HepG2 (cell line): ENCODE data around the gene ABI3BP. TPM values are rescaled to one million over a fixed set of nuclear protein-coding genes. Genes with fewer than 3 reads are reported as not detected.

Experiments used
- ATAC-seq: fragments of 200-7000 bp; cut with Tn5 transposase; 3 replicates; pipeline ENCODE4 v1.9.1; 2020; ENCODE audit warnings: mild to moderate bottlenecking, moderate library complexity
- BruUV-seq: library from RNA; stranded (reverse); fragments of 400-500 nt; replicated peaks from 2 replicates; lab custom pipeline; 2021; lab: Mats Ljungman, UMichigan
- CTCF ChIA-PET: fragments of 300-600 bp; formaldehyde crosslinking; extraction: SDS; loops from one replicate; lab custom pipeline; 2021; ENCODE audit warnings: low total read pairs, inconsistent platforms, low intra/inter-chr PET ratio; lab: Yijun Ruan, JAX
- POLR2A ChIA-PET: fragments of 350-600 bp; sonication (Branson Sonifier 250); formaldehyde crosslinking; loops from one replicate; lab custom pipeline; 2020; ENCODE audit warnings: antibody characterized with exemption, inconsistent platforms; lab: Yijun Ruan, JAX
- DNase-seq: peaks from one replicate; pipeline ENCODE4 v3.0.0-alpha.2; 2015; ENCODE audit warnings: low spot score
- FAIRE-seq: peaks from 3 replicates; lab custom pipeline; 2011; peaks lifted over from hg19 to GRCh38; lab: Jason Lieb, UNC
- H2AFZ ChIP-seq: one replicate; pipeline ENCODE4 v1.6.1; 2011; ENCODE audit warnings: low read length, inconsistent platforms
- H3K27ac ChIP-seq: fragments of 300-600 bp; 3 replicates; pipeline ENCODE4 v1.8.0; 2011; ENCODE audit warnings: mixed run types, mild to moderate bottlenecking, mixed read lengths, low read length, inconsistent platforms; ENCODE audit not compliant: insufficient read depth; ENCODE audit errors: extremely low read length
- H3K27me3 ChIP-seq, 2 experiments: fragments of 200-600 bp in 1 of 2; 2 replicates in 1 of 2; 3 replicates in 1 of 2; pipeline versions ENCODE4 v1.6.0 to v1.8.0; 2011; ENCODE audit warnings: low read length in 2 of 2, mild to moderate bottlenecking in 2 of 2, moderate library complexity in 2 of 2, inconsistent platforms in 1 of 2; ENCODE audit not compliant: insufficient read depth in 2 of 2, control insufficient read depth in 1 of 2
- H3K36me3 ChIP-seq, 2 experiments: fragments of 200-600 bp in 1 of 2; replicated peaks in 1 of 2; 2 replicates in 1 of 2; 3 replicates in 1 of 2; pipeline versions ENCODE4 v1.5.1 to v1.8.0; 2011; ENCODE audit warnings: low read length in 2 of 2, inconsistent platforms in 1 of 2; ENCODE audit not compliant: insufficient read depth in 2 of 2, control insufficient read depth in 1 of 2
- H3K4me1 ChIP-seq: 2 replicates; pipeline ENCODE4 v1.5.1; 2012; ENCODE audit warnings: low read length, inconsistent platforms; ENCODE audit not compliant: insufficient read depth
- H3K4me2 ChIP-seq: 2 replicates; pipeline ENCODE4 v1.6.0; 2011; ENCODE audit warnings: low read depth, low read length, inconsistent platforms
- H3K4me3 ChIP-seq, 3 experiments: fragments of 200-600 bp in 1 of 3; sonication (generic), shearing (Covaris generic) in 1 of 3; replicated peaks in 1 of 3; 2 replicates each; pipeline ENCODE4 v1.5.1; 2011 to 2016; ENCODE audit warnings: low read length in 3 of 3, inconsistent platforms in 2 of 3, low read depth in 2 of 3, mild to moderate bottlenecking in 2 of 3, control low read depth in 1 of 3, mixed read lengths in 1 of 3; ENCODE audit not compliant: insufficient read depth in 1 of 3
- H3K79me2 ChIP-seq: one replicate; pipeline ENCODE4 v1.6.1; 2011; ENCODE audit warnings: low read length, inconsistent platforms; ENCODE audit not compliant: insufficient read depth
- H3K9ac ChIP-seq: 2 replicates; pipeline ENCODE4 v1.6.0; 2011; ENCODE audit warnings: mild to moderate bottlenecking, low read depth, low read length, inconsistent platforms; ENCODE audit not compliant: insufficient read depth
- H3K9me3 ChIP-seq: 2 replicates; pipeline ENCODE4 v1.5.1; 2012; ENCODE audit warnings: mild to moderate bottlenecking, low read length
- H4K20me1 ChIP-seq: 2 replicates; pipeline ENCODE4 v1.6.0; 2011; ENCODE audit warnings: inconsistent platforms, mild to moderate bottlenecking, low read length, moderate library complexity; ENCODE audit not compliant: insufficient read depth
- HIVEP1 ChIP-seq: sonication (generic); formaldehyde crosslinking; IDR thresholded peaks from 2 replicates; pipeline ENCODE4 v1.4.0; 2020; ENCODE audit warnings: mild to moderate bottlenecking, missing genetic modification reagents
- PRDM10 ChIP-seq: sonication (generic); formaldehyde crosslinking; IDR thresholded peaks from 2 replicates; pipeline ENCODE4 v1.4.0; 2020; ENCODE audit warnings: low read depth, missing genetic modification reagents
- XRCC5 ChIP-seq: fragments of 200-400 bp; formaldehyde crosslinking; optimal IDR thresholded peaks from 2 replicates; pipeline ENCODE3; 2017; ENCODE audit warnings: mild to moderate bottlenecking, low read length
- ZNF703 ChIP-seq: sonication (generic); formaldehyde crosslinking; IDR thresholded peaks from 2 replicates; pipeline ENCODE4 v1.5.1; 2020; ENCODE audit warnings: missing genetic modification reagents, mild to moderate bottlenecking, moderate library complexity, borderline replicate concordance
- ZNF772 ChIP-seq: sonication (generic); formaldehyde crosslinking; IDR thresholded peaks from 2 replicates; pipeline ENCODE4 v1.5.0; 2020; ENCODE audit warnings: mild to moderate bottlenecking, missing genetic modification reagents
- ZNF850 ChIP-seq: sonication (generic); formaldehyde crosslinking; conservative IDR thresholded peaks from 2 replicates; pipeline ENCODE4 v1.9.0; 2021; ENCODE audit warnings: mild to moderate bottlenecking, missing genetic modification reagents
- WGBS: methylation state at CpG from one replicate; pipeline ENCODE4 v1.1.6; 2017; ENCODE audit warnings: low lambda C conversion rate; 5-methylcytosine and 5-hydroxymethylcytosine counted together
- in situ Hi-C: cut with HindIII; loops from 2 replicates; pipeline ENCODE4 v1.10.0; 2017; ENCODE audit warnings: low pct_unique_long_range_greater_than_20kb; ENCODE audit not compliant: extremely low pct_ligation_motif_present
- intact Hi-C: fragments of 100-400 bp; cut with micrococcal nuclease; formaldehyde crosslinking; loops from one replicate; pipeline ENCODE4 v1.10.0; 2022; ENCODE audit not compliant: unreplicated experiment
- polyA plus RNA-seq, 8 experiments: library from polyadenylated mRNA; depleted of rRNA in 3 of 8; stranded (reverse) in 7 of 8; unstranded in 1 of 8; fragments of >200 nt; fragmentation: Illumina TruSeq in 4 of 8; extraction: Trizol in 4 of 8; gene quantifications; 2 replicates each; pipeline versions ENCODE4 v1.2.1 to v1.2.3, GENCODE V29; 2011 to 2016; ENCODE audit warnings: low read depth in 4 of 8, missing spikeins in 1 of 8, mixed read lengths in 1 of 8; ENCODE audit not compliant: insufficient read depth in 1 of 8
- total RNA-seq, 5 experiments: library from RNA; depleted of rRNA; stranded (reverse); fragments of >200 nt; fragmentation: Illumina TruSeq; extraction: Trizol; gene quantifications; 2 replicates each; pipeline ENCODE4 v1.2.3, GENCODE V29; 2016; ENCODE audit warnings: low read depth in 1 of 5

ABI3BP gene
- total and polyA plus RNA-seq, 2 of the 13 experiments (the other 11 are each of a cell fraction or from before 2014, with no cell fraction given): not detected

GRCh38 chr3:100720426-100720825 is 272.8 kb downstream of the ABI3BP start:
- Histone ChIP-seq H3K4me1 (peaks cover 27% of the 10 kb centered on the region), H3K4me3 (no peak overlapping the region), H3K27ac (no peak overlapping the region), H3K4me2 (no peak overlapping the region), H3K27me3 (no peaks in the 10 kb centered on the region), H3K36me3 (peaks cover 4 to 60% of the 10 kb centered on the region in 2 experiments), H3K9ac (no peak overlapping the region), H4K20me1 (peaks cover 29% of the 10 kb centered on the region), H3K79me2 (peaks cover 51% of the 10 kb centered on the region), H2AFZ (no peak overlapping the region), H3K9me3 (no peaks in the 10 kb centered on the region)
- no peak for ATAC-seq
- no TSS peak for BruUV-seq
- POLR2A ChIA-PET: no interaction called here
- TF ChIP-seq HIVEP1 (CRISPR knock-in tag) (no peak), ZNF850 (CRISPR knock-in tag) (no peak), XRCC5 (no peak), PRDM10 (CRISPR knock-in tag) (no peak), ZNF703 (CRISPR knock-in tag) (no peak), ZNF772 (CRISPR knock-in tag) (no peak)
- no peak for FAIRE-seq
- CTCF ChIA-PET: no interaction called here
- WGBS: 93% methylated on average over 5 of the region's 5 CpGs
- in situ Hi-C loops (loop anchor here (25.0 kb wide), 3 partner anchors 108 to 908 kb away; partner anchors contain the start of genes ADGRG7 and CMSS1), intact Hi-C loops (no loop called here)
- no peak for DNase-seq
